WI38 (cell line): ENCODE measurements around the gene CCL17.

Experiments used
- H3K4me3 ChIP-seq: 2 replicates; pipeline ENCODE4 v1.5.1; 2011; ENCODE audit warnings: low read depth, mild to moderate bottlenecking, control low read depth, low read length
- CTCF ChIP-seq: IDR thresholded peaks from 2 replicates; pipeline ENCODE4 v1.5.1; 2012; ENCODE audit warnings: low read depth, mild to moderate bottlenecking, control low read depth, low read length

CCL17 gene

GRCh38 chr16:57360321-57360935, 44.1 kb upstream of the CCL17 start:
- TF ChIP-seq CTCF = no peak
- H3K4me3 ChIP-seq = no peak overlapping the region

DNA sequence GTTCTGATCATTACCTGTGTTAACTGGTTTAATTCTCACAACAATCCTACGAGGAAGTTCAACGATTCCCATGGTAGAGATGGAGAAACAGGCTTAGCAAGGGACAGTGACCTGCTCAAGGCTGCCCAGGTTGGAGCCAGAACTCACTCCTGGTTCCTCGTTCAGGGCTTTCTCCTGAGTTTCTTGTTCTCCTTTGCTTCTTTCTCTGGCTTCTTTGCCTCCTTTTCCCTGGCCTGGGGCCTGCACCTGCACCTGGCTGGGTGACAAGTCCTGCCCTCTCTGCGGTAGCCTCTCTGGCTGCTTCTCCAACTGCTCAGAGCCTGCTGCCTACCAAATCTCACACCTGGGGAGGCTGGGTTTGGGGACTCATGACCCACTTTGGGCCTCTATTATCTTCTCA, 43.2 kb upstream of the CCL17 start:
- no peak overlapping the region for H3K4me3 ChIP-seq
- no peak for TF ChIP-seq CTCF

DNA sequence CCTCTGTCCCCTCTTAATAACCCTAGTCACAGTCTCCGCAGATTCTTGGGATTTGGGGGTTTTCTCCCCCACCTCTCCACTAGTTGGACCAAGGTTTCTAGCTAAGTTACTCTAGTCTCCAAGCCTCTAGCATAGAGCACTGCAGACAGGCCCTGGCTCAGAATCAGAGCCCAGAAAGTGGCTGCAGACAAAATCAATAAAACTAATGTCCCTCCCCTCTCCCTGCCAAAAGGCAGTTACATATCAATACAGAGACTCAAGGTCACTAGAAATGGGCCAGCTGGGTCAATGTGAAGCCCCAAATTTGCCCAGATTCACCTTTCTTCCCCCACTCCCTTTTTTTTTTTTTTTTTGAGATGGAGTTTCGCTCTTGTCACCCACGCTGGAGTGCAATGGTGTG, 40.4 kb upstream of the CCL17 start:
- H3K4me3 ChIP-seq = no peak overlapping the region
- TF ChIP-seq CTCF = no peak

- no peak overlapping the region for H3K4me3 ChIP-seq
- no peak for TF ChIP-seq CTCF
Observed at GRCh38 chr16:57366544-57367040, 38.0 kb upstream of the CCL17 start.

GRCh38 chr16:57367116-57367752, 37.3 kb upstream of the CCL17 start:
- H3K4me3 ChIP-seq = no peak overlapping the region
- TF ChIP-seq CTCF = no peak

- no peak overlapping the region for H3K4me3 ChIP-seq
Observed at GRCh38 chr16:57371494-57372371, 32.8 kb upstream of the CCL17 start.

More at GRCh38 chr16:57371494-57372371, 32.8 kb upstream of the CCL17 start:
- no peak for TF ChIP-seq CTCF
